GM21619 (cell line): ENCODE results near the gene CLDN20.
A peak's percentile ranks its signal among the peaks of the same experiment; 100 is the strongest.
"Not testable (repeated sequence)": the region's sequence is repeated elsewhere in the genome, so short reads cannot be mapped to it uniquely, and the experiment has no call there.

Source experiments
- ATAC-seq: cut with Tn5 transposase; IDR thresholded peaks from one replicate; pipeline ENCODE4 v1.9.1; 2021; ENCODE audit not compliant: unreplicated experiment

CLDN20 gene, protein sequence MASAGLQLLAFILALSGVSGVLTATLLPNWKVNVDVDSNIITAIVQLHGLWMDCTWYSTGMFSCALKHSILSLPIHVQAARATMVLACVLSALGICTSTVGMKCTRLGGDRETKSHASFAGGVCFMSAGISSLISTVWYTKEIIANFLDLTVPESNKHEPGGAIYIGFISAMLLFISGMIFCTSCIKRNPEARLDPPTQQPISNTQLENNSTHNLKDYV

GRCh38 chr6:155263373-155264063 is at the start of gene CLDN20:
Gene CLDN20, plus strand, starts transcription at chr6:155264013. Its CDS starts 11,707 bp downstream, at chr6:155275720.
- ATAC-seq: no peak

DNA sequence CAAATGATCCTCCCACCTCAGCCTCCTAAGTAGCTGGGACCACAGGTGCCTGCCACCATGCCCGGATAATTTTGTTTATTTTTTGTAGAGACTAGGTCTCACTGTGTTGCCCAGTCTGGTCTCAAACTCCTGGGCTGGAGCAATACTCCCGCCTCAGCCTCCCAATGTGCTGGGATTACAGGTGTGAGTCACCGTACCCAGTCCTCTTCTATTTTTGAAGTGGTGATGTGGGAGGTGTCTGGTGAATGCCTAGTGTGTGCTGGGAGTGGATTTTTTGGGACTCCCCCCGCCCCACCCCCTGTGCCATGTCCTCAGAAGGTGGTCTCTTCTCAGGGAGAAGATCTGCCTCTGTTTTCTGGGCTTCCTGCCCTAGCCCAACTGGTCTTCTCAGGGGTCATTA is 47.9 kb upstream of the CLDN20 start:
- ATAC-seq: no peak

- ATAC-seq: no peak
These were observed 47.3 kb upstream of the CLDN20 start for GRCh38 chr6:155216312-155217046.

GRCh38 chr6:155218711-155219110 is 45.1 kb upstream of the CLDN20 start:
- ATAC-seq: not testable (repeated sequence)

GRCh38 chr6:155219299-155219698 is 44.5 kb upstream of the CLDN20 start:
- ATAC-seq: no peak

DNA sequence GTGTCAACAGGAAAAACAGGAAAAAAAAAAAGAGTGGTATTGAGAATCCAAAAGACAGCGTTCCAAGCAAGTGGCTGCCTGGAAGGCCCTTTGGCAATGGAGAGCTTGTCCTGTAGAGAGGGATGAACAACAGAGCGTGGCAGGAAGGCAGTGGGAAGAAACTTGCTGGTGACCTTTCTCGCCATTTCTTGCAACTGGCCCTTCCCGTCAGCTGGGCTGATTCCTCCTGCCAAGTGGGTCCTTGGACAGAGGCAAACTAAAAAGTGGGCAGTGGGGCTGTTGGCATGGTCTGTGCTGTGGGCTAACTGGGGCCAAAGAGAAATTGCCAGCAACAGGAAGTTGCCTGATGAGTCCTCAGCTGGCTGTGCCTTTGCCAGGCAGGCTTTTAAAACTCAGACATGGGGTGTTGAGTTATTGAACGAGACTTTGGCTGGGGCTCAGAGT is 43.9 kb upstream of the CLDN20 start:
- no peak for ATAC-seq

DNA sequence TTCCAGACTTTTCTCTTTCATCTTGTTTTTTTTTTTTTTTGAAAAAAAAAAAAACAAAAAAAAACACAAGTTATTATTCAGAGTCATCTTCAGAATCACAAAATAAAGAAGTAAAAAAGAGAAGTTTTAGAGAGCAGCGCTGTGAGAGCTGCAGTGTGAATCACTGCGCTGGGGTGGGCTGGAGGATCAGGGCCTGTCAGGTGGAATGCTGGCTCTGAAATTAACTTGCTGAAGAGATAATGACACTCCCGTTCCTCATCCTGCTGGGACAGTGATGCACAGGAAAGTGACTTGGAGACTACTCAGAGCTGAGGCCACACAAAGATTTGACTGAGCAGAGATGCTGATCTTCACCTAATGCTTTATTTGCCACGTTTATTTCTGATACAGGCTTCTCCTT is 42.7 kb upstream of the CLDN20 start:
- ATAC-seq: no peak

DNA sequence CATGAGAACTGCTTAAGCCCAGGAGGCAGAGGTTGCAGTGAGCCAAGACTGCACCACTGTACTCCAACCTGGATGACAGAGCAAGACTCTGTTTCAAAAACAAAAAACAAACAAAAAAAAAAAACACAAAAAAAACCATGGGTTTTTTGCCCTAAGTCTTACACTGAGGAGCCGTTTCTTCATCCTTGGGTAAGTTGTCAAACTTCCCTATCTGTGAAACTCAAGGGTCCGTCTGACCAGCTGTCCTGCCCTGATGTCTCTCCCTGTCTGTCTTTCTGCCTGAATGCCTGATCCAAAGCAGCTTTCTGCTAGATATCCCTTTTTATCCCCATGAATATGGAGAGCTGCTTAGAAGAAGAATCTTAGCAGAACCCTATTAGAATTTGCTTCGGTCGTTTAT is 41.3 kb upstream of the CLDN20 start:
- no peak for ATAC-seq

DNA sequence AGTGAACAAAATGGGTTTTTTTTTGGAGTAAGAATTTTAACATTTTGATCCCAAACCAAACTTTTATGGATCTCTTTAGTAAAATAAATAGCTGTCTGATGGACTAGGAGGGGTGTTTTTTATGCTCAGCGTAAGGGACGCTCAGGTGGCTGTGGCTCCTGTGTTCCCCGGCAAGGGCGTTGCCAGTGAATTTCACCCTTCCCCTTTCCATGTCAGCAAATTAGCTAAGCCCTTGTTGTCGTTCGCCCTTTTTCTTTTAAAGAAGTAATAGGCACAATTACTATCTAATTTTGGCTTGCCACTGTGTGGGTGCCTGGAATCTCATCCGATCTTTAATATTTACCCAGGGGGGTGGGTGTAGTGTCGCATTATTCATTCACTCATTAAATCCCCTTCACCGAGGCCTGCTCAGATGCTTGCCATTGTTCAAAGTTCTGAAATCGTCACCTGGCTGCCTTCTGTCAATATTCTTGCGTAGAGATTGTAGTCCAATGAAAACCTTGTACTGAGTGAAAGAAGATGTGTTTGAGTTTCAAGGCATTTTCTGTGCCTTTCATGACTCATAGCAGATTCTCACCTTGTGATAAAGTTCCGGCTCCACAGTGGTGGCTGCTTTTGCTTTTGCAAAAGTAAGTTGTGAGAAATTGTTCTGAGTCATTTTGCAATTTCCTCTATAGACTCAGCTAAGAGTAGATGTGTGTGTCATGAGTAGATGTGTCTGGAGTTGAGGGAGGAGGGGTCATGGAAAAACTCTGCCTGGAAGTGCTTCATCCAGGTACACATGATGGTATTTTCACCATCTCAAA is 40.0 kb upstream of the CLDN20 start:
- ATAC-seq: peak; percentile 96

DNA sequence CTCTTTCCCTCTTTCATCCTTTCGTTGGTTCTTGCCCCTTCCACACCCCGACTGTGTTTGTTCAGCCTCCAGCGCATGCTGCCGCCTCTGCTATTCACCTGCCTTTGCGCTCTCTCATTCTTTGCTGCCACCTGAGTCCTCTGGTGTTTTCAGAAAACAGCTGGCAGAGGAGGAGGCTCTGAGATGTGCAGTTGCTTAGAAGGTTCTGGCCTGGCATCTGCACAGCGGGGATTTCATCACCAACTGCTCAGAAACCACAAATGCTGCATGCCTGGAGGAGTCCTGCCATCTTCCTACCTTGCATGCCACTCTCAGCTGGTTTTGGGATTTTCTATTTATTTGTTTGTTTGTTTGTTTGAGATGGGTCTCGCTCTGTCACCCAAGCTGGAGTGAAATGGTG is 39.2 kb upstream of the CLDN20 start:
- no peak for ATAC-seq

DNA sequence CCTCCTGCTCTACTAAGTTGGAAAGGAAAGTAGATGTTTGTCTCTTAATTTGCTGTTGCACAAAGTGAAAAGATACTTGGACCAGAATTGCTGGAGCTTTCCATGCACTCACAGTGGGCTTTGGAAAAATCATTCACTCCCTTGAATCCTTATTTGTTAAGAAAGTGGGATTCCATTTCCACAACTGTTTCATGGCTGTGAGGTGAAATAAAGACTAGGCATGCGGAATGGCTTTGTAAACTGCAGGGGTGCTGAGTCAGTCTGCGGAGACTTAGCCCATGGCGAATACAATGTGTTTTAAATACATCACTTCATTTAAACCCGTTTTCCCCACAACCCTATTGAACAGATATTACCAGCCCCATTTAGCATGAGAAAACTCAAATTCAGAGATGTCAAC is 36.8 kb upstream of the CLDN20 start:
- no peak for ATAC-seq

GRCh38 chr6:155228546-155229166 is 35.2 kb upstream of the CLDN20 start:
- no peak for ATAC-seq

GRCh38 chr6:155230975-155231374 is 32.8 kb upstream of the CLDN20 start:
- ATAC-seq: not testable (repeated sequence)

- no peak for ATAC-seq
These were observed 31.0 kb upstream of the CLDN20 start for GRCh38 chr6:155232848-155233247.

- ATAC-seq: no peak
These were observed 29.6 kb upstream of the CLDN20 start for GRCh38 chr6:155234167-155234566.

GRCh38 chr6:155234687-155235086 is 29.1 kb upstream of the CLDN20 start:
- no peak for ATAC-seq

DNA sequence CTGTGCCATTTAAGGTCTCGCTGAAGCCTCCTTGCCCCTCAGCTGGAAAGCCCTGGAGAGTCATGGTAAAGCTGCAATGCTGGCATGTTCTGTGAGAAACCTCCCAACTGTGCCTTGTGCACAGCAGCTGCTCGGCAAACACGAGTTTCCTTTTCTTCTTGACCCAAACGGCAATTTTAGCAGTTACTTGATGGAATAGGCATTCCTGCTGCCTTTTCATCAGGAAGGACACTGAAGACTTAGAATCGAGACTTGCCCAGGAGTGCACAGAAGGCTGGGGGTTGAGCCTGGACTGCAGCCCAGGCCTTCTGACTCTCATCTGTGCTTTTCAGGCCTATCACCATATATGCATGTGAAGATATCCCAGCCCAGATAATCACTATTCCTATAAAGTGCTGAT is 28.7 kb upstream of the CLDN20 start:
- no peak for ATAC-seq

GRCh38 chr6:155237613-155238012 is 26.2 kb upstream of the CLDN20 start:
- no peak for ATAC-seq

- no peak for ATAC-seq
These were observed 22.8 kb upstream of the CLDN20 start for GRCh38 chr6:155240905-155241600.

DNA sequence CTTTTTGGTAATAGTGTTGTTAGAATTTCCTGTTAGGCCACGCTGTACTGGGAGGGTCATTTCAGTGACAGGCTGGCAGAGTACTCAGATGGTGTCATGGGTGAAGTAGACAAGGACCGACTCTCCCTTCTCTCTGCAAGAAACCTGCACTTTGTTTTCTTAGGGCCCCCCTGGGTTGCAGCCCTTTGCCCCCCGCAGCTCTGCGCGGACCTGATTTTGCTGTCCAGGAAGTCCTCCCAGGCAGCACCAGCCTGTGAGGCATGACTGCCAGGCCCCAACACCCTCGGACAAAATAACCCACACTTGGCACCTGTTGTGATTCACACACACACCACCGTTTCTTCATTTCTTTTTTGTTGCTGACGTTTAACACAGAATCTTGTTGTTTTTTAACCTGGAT is 21.8 kb upstream of the CLDN20 start:
- ATAC-seq: no peak
